ENCODE data around the gene STX1A. TPM values are rescaled to one million over a fixed set of nuclear protein-coding genes. Genes with fewer than 3 reads are reported as not detected.

STX1A gene
- total RNA-seq, 1 experiment from 2014 or later: 20.4 TPM

GRCh38 chr7:73706126-73707044 lies 13.1 kb downstream of the STX1A start:
- Mint-ChIP-seq H3K27ac (no peak overlapping the region), H3K27me3 (ENCODE audit: low read depth) (no peaks in the 10 kb centered on the region), H3K4me1 (peaks cover 15% of the 10 kb centered on the region), H3K9me3 (no peaks in the 10 kb centered on the region), H3K4me3 (no peak overlapping the region), H3K36me3 (peaks cover 9% of the 10 kb centered on the region)
- ChIA-PET POLR2A (no interaction called here), CTCF (interaction anchor here (1.1 to 2.2 kb wide), 4 partner anchors 19 to 99 kb away, joined by 3 to 13 read pairs (median 8); partner anchors contain the start of gene VPS37D)
- ATAC-seq (no peak), DNase-seq (ENCODE audit: low spot score) (no peak)
- TF ChIP-seq ESRRA (CRISPR knock-in tag; IDR thresholded peaks at IDR 0.05; ENCODE audit: borderline replicate concordance) (no peak), IRF2 (CRISPR knock-in tag; IDR thresholded peaks at IDR 0.05; ENCODE audit: borderline replicate concordance, low read depth) (no peak), PRRX2 (CRISPR knock-in tag; IDR thresholded peaks at IDR 0.05) (no peak), ZBTB43 (CRISPR knock-in tag; IDR thresholded peaks at IDR 0.05) (no peak), ZNF232 (CRISPR knock-in tag; IDR thresholded peaks at IDR 0.05) (no peak), ZBTB21 (CRISPR knock-in tag; IDR thresholded peaks at IDR 0.05; ENCODE audit: borderline replicate concordance) (no peak), ZSCAN18 (CRISPR knock-in tag; IDR thresholded peaks at IDR 0.05) (no peak), SMAD4 (CRISPR knock-in tag; IDR thresholded peaks at IDR 0.05) (no peak), ATF3 (CRISPR knock-in tag; conservative IDR thresholded peaks at IDR 0.05) (no peak), CREB1 (CRISPR knock-in tag; IDR thresholded peaks at IDR 0.05) (no peak), CTCF (IDR thresholded peaks at IDR 0.05) (no peak)
- TF ChIP-seq, protein P1, sequence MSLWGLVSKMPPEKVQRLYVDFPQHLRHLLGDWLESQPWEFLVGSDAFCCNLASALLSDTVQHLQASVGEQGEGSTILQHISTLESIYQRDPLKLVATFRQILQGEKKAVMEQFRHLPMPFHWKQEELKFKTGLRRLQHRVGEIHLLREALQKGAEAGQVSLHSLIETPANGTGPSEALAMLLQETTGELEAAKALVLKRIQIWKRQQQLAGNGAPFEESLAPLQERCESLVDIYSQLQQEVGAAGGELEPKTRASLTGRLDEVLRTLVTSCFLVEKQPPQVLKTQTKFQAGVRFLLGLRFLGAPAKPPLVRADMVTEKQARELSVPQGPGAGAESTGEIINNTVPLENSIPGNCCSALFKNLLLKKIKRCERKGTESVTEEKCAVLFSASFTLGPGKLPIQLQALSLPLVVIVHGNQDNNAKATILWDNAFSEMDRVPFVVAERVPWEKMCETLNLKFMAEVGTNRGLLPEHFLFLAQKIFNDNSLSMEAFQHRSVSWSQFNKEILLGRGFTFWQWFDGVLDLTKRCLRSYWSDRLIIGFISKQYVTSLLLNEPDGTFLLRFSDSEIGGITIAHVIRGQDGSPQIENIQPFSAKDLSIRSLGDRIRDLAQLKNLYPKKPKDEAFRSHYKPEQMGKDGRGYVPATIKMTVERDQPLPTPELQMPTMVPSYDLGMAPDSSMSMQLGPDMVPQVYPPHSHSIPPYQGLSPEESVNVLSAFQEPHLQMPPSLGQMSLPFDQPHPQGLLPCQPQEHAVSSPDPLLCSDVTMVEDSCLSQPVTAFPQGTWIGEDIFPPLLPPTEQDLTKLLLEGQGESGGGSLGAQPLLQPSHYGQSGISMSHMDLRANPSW (CRISPR knock-in tag; conservative IDR thresholded peaks at IDR 0.05; ENCODE audit: low read depth): no peak
- TF ChIP-seq, protein P2, sequence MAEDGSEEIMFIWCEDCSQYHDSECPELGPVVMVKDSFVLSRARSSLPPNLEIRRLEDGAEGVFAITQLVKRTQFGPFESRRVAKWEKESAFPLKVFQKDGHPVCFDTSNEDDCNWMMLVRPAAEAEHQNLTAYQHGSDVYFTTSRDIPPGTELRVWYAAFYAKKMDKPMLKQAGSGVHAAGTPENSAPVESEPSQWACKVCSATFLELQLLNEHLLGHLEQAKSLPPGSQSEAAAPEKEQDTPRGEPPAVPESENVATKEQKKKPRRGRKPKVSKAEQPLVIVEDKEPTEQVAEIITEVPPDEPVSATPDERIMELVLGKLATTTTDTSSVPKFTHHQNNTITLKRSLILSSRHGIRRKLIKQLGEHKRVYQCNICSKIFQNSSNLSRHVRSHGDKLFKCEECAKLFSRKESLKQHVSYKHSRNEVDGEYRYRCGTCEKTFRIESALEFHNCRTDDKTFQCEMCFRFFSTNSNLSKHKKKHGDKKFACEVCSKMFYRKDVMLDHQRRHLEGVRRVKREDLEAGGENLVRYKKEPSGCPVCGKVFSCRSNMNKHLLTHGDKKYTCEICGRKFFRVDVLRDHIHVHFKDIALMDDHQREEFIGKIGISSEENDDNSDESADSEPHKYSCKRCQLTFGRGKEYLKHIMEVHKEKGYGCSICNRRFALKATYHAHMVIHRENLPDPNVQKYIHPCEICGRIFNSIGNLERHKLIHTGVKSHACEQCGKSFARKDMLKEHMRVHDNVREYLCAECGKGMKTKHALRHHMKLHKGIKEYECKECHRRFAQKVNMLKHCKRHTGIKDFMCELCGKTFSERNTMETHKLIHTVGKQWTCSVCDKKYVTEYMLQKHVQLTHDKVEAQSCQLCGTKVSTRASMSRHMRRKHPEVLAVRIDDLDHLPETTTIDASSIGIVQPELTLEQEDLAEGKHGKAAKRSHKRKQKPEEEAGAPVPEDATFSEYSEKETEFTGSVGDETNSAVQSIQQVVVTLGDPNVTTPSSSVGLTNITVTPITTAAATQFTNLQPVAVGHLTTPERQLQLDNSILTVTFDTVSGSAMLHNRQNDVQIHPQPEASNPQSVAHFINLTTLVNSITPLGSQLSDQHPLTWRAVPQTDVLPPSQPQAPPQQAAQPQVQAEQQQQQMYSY (CRISPR knock-in tag; IDR thresholded peaks at IDR 0.05): no peak
